HG03469 (cell line): ENCODE data around the gene ITGAL.
A peak's percentile ranks its signal among the peaks of the same experiment; 100 is the strongest.
"Not testable (repeated sequence)": the region's sequence is repeated elsewhere in the genome, so short reads cannot be mapped to it uniquely, and the experiment has no call there.

Source experiments
- ATAC-seq: cut with Tn5 transposase; IDR thresholded peaks from one replicate; pipeline ENCODE4 v1.9.1; 2021; ENCODE audit warnings: mild to moderate bottlenecking, moderate library complexity, moderate number of reproducible peaks; ENCODE audit not compliant: unreplicated experiment

Gene ITGAL

DNA sequence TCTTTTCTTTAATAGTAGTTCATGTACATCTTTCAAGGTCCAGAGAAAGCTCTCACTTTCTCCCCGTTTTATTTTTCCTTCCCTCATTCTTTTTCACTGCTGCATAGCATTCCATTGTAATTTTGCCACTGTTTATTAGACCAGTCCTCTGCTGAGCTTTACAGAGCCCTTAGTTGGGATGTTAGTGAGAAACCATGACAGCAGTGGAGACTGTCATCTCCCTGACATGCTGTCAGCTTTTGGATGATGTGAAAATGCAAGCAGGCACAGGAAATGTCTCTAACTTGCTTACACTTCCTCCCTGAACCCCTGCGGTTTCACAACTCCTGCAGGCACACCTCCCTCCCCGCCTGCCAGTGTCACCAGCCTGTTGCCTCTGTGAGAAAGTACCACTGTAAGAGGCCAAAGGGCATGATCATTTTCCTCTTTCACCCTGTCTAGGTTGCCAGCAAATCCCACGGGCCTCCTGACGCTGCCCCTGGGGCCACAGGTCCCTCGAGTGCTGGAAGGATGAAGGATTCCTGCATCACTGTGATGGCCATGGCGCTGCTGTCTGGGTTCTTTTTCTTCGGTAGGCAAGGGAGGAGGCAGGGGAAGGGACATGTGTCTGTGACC lies at the start of gene ITGAL:
Gene ITGAL (plus strand): TSS at position 415 of the 615 bp plus-strand sequence. CDS start 96 bp downstream, at position 511.
- ATAC-seq, result no peak

DNA sequence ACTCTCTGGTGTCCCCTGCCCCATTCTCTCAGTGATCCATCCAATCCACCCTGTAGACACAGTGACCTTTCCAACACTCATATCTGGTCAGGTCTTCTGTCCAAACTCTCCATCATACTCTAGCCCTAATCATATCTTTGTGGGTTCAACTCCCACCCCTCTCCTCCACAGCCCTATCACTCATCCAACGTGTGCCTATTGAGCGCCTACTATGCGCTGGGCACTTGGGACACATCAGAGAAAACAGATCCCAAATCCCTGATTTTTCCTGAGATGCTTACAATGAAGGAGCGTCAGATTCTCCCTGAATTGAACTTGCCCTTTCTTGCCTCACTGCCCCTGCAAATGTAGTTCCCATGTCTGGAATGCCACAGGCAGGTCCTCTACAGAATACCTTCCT lies 44.5 kb upstream of the ITGAL start:
- no peak for ATAC-seq

DNA sequence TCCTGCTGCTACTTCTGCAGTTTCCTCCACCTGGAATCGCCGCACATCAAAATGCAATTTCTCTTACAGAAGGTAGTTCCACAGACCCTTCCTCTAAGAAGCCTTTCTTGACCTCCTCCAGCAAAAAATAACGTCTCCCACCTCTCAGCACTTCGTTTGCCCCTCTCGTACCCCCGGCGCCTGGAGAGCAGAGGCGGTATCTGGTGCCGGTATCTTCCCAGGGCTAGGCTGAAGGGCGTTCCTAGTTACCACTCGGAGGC lies 43.2 kb upstream of the ITGAL start:
- ATAC-seq, result no peak

DNA sequence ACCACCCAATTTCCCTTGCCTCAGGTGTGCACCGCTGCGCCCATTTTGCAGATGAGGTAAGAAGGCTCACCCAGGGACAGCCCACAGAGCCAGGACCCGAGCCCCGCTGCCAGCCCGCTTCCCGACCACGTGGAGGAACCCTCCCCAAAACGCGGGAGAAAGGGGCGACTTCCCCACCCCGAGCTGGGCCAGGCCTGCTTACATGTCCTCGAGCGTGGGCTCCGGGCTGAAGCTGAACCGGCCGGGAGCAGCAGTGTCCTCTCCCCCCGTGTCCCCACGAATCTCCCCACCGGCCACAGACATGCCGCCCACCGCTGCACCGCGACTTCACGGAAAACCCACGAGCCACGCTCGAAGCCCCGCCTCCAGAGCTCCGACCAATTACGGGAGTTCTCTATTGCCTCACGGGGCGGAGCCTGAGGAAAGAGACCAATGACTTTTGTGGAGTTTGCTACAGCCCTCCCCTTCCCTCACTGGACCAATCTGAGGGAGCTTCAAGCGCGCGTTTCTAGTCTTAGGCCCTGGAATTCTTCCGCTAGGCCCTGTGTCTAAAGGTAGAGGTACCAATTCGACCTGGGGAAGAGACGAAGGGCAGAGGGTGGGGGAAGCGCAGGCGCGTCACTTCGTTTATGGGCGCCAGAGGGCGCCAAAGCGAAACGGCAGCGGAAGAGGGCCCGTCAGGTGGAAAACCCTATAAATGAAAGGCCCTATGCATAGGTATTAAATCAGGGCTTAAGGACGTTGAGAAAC lies 42.7 kb upstream of the ITGAL start, which contains the start of gene DCTPP1:
Gene DCTPP1 (minus strand): TSS at position 353 of the 750 bp plus-strand sequence. CDS start 50 bp downstream, at position 303.
- ATAC-seq, result peak; percentile 95

DNA sequence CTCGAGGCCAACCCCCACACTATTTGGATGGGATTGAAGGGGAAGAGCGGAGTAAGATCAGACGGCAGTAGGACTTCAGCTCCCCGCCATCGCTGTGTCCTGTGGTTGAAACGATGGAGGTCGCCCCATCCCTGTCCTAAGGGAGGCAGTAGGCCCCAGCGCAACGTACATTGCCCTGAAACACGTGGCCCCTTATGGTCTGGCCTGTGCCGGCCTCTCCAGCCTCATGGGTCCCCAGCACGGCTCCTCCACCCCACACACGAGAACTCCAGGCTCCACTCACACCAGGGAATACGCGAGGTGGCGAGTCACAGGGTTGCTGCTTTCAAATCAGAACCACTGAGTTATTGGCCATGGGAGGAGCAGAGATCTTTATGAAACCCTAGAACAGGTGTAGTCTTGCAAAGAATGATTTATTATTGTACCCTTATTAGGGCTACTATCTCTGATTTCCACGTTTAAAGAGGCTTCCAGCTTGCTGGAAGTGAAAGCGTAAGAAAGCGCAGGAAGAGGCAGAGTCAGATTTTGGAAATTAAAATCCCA lies 42.0 kb upstream of the ITGAL start:
- ATAC-seq, result no peak

DNA sequence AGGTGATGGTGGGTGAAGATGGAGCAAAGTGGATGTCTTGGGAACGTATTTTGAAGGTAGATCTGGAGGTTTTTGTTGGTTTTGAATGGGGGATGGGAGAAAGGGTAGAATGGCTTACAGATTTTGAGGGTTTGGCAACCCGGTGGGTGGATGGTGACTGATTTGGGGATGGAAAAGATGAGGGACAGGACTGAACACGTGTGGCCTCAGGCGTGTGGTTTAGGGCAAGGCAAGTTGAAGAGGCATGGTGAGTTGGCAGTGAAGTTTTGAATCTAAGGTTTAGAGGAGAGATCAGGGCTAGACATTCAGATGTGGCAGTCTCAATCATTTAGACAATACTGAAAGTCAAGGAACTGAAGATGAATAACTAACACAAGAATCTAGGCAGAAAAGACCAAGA lies 37.7 kb upstream of the ITGAL start:
- ATAC-seq, result no peak

DNA sequence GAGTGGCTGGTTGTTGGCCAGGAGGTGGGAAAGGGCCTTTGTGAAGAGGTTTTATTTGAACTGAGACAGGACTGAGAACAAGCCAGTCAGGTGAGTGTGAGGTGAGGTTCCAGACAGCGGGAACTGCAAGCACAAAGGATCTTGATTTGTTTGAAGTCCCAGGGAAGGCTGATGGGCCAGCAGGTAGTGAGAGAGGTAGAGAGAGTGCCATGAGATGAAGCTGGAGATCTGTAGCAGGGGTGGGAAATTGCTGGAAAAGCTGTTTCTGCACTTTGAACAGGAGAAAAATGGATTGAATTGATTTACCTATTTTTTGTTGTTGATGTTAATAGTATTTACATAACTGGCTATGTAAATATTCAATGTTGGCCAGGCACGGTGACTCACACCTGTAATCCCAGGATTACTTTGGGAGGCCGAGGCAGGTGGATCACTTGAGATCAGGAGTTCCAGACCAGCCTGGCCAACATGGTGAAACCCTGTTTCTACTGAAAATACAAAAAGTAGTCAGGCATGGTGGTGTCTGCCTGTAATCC lies 35.0 kb upstream of the ITGAL start:
- ATAC-seq, result no peak

DNA sequence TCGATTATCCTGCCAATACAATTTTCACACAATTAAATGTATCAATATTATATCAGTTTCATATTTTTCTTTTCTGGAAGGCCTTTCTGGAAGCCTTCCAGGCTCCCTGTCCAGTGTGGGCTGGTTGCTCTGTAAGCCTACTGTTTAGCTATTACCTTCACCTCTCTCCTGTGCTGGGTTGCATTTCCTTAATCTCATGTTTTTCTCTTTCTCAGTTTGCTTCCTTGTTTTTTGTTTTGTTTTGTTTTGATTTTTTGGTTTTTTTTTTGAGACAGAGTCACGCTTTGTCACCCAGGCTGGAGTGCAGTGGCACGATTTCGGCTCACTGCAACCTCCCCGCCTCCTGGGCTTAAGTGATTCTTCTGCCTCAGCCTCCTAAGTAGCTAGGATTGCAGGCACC lies 33.7 kb upstream of the ITGAL start:
- no peak for ATAC-seq

DNA sequence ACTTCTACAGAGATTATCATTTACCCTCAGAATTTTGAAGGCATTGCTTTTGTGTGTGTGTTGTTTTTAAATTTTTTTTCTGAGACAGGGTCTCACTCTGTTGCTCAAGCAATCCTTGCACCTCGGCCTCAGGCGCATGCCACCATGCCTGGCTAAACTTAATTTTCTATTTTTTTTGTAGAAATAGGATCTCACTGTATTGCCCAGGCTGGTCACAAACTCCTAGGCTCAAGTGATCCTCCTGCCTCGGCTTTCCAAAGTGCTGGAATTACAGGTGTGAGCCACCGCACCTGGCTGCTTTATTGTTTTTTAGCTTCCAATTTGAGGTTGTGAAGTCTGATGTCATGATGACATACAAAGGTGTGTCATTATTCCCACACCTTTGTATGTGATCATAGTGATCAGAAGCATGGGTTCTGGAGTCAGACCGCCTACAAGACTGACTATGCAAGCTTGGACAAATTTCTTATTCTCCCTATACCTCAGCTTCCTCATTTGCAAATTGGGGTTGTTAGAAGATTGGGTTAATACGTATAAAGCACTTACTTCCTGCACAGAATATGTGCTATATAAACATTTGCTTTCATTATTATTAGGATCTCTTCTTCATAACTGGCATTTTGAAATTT lies 32.7 kb upstream of the ITGAL start:
- no peak for ATAC-seq

DNA sequence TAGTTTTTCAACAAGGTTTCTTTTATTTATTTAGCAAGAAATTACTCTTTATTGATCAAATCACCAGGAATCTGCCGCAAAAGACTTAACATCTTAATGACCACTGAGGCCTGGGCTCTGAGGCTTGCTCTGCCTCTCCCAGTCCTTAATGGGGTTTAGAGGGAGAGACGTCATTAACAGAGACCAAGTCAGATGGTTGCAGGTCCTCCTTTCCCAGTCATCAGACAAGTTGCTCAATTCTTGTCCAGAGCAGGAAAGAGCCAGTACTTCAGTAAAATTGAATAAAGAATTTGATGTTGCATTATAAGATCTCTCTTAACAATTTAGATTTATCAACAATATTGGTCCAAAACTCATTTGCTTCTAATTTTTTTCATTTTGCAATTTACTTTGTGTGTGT lies 28.9 kb upstream of the ITGAL start:
- no peak for ATAC-seq

DNA sequence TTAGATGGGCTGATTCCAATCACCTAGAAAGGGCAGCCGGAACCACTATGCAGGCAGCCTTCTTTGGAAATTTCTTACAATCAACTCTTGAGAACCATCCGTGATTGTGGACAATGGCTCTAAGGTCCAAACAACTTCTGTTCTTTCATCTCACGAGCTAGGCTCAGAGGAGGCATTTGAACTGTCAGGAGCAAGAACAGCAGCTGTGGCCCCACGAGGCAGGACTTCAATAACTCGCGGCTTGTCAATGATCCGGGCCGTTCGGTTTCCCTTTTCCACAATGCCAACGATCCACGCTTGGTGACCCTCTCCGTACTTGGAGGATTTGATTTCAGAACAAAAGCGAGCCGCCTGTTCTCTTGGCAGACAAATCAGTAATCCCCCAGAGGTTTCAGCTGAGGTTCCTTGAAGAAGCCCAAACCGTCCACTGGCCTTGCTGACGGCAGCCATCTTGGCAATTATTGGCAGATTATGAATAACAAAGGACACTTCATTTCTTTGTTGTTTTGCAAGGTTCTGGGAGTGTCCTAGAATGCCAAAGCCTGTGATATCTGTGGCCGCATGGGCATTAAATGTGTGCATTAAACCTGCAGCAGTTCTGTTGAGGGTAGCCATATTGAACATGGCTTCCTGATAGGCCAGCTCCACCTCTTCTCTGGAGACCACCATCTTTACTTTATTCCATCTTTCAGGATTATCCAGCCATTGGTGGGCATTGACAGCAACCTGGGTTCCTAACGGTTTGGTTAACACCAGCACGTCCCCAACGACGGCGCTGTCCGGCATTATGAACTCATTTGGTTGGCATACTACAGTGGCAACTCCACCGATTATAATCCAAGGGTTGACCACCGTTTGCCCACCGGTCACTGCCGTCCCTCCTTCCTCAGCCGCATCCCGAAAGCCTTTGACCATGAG lies 28.1 kb upstream of the ITGAL start:
- no peak for ATAC-seq

DNA sequence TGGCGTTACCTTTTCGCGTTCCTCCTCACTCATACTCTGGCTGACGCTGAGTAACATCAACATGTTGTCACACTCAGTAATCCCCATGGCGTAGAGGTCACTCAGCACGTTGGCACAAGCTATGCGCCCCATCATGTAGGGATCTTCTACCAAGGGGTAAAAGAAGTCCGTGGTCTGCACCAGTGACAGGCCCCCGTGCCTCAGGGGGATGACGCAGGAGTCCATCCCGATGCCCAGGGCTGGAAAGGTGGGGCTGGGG lies 27.5 kb upstream of the ITGAL start:
- peak; percentile 5 for ATAC-seq

DNA sequence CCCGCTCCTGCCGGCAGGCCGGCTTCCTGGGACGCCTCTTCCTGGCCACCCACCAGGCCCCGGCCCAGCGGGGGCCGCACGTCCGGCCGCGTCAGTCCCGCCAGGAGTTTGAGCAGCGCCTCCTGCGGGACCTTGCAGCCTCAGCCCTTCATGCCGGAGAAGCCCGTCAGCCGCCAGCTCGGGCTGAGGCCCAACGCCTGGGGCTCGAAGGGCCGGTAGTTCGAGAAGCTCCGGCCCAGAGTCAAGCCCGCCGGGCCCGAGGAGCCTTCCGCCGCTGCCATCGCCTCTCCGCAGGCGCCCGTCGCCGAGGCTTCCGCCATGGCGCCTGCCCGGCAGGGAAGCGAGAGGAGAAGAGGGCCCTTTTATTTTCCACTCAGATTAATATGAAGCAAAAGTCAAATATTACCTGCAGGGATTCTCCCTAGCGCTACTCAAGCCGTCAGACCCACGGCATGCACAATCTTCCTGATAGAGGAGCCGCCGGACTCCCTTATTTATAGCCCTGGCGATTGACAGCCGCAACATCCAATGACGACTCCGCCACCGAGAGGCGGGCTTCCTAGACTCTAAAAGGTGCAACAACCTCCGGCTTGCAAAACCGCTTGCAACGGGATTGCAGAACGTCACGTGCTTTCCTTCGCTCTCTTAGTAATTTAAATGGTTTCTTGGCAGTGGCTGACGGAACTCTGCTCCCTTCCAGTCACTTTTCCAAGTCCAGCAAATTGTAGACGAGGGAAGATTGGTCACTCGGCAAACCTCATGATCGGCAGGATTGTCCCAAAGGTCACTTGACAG lies 26.9 kb upstream of the ITGAL start, which contains the start of gene SEPHS2:
Gene SEPHS2 (minus strand): TSS at position 467 of the 795 bp plus-strand sequence. CDS start 147 bp downstream, at position 320.
- peak; percentile 40 for ATAC-seq

DNA sequence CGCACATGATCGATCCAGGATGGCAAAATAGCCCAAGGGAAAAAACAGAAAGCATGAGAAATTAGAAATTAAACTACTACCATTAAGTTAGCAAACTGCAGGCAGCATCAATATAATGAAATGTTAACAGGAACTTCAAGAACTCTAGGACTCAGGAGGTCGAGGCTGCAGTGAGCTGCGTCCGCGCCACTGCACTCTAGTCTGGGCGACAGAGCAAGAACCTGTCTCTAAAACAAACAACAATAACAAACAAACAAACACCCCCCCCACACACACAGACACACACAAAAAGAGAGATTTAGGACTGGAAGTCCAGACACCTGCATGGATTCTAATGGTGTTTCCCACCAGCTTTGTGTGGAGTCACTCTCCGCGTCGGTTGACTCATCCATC lies 26.3 kb upstream of the ITGAL start:
- no peak for ATAC-seq

DNA sequence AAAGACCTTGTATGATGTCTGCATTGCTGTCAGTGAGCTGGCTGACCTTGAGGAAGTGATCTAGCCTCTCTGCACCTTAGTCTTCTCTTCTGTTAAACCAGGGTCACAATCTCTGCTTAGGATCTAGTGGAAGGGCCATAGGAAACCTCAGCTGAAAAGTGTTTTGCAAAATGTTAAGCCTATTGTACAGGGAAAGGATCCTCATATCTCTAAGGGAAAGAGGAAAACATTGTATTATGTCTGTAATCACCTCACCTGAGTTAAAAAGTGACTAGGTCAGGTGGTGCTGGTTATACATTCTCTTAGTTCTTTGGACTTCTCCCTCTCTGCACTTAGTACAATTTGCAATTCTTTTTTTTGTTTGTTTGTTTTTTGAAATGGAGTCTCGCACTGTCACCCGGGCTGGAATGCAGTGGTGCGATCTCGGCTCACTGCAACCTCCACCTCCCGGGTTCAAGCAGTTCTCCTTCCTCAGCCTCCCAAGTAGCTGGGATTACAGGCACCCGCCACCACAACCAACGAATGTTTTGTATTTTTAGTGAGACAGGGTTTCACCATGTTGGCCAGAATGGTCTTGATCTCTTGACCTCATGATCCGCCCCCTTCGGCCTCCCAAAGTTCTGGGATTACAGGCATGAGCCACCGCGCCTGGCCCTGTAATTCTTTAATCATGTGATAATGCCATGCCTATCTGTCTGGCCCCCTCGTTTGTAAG lies 24.9 kb upstream of the ITGAL start:
- ATAC-seq, result no peak

DNA sequence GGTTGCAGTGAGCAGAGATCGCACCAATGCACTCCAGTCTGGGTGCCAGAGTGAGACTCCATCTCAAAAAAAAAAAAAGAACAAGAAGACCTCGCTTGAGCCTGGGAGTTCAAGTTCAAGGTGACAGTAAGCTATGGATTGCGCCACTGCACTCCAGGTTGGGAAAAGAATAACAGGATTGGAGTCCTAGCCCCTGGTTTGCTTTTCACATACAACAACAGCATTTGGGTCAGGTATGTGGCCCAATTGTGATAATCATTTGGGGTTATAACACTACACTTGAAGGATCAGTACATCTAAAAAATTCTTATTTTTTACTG lies 23.5 kb upstream of the ITGAL start:
- no peak for ATAC-seq

DNA sequence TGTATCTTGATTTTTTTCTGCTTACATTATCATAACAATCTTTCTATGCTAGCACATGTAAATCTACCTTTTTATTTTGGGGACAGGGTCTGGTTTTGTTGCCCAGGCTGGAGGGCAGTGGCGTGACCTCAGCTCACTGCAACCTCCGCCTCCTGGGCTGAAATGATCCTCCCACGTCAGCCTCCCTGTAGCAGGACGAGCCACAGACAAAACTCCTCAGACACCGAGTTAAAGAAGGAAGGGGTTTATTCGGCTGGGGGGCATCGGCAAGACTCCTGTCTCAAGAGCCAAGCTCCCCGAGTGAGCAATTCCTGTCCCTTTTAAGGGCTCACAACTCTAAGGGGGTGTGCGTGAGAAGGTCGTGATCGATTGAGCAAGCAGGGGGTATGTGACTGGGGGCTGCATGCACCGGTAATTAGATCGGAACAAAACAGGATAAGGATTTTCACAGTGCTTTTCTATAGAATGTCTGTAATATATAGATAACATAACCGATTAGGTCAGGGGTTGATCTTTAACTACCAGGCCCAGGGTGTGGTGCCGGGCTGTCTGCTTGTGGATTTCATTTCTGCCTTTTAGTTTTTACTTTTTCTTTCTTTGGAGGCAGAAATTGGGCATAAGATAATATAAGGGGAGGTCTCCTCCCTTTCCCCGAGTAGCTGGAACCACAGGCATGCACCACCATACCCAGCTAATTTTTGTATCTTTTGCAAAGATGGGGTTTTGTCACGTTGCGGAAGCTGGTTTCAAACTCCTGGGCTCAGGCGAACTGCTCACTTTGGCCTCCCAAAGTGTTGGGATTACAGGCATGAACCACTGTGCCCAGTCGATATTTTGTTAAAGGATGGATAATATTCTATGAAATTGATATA lies 19.6 kb upstream of the ITGAL start:
- not testable (repeated sequence) for ATAC-seq

DNA sequence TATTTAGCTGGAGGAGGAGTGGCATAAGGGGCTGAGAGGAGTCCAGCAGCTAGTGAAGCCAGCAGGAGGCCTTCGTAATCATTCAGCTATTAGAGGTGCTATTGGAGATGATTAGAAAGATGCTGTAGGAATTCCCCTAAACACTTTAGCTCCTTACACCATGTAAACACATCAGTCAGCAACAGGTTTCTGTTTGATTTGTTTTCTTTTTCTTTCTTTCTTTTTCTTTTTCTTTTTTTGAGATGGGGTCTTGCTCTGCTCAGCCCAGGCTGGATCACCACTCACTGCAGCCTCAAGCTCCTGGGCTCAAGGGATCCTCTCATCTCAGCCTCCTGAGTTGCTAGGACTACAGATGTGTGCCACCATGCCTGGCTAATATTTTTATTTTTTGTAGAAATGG lies 16.2 kb upstream of the ITGAL start:
- ATAC-seq, result no peak

DNA sequence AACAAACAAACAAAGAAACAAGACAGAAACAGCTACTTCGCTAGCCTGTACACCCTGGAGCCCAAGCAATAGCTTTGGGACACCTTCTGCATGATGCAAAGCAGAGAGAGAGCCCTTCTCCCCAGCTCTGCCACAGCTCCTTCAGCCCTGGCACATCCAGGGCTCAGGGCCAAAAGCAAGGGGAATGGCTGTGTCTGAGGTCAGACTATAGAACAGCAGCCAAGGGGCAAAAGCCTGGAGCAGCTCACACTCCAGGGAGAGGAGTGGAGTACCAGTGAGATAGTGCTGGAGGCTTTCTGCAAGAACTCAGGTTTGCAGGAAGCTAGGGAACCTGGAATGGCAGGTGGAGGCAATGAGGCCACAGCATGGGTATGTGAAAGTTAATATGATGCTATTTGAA lies 15.3 kb upstream of the ITGAL start:
- no peak for ATAC-seq
